ENCODE data around the gene EXOSC7. TPM values are rescaled to one million over a fixed set of nuclear protein-coding genes. Genes with fewer than 3 reads are reported as not detected.

Gene EXOSC7
- total RNA-seq, 1 donor from 2014 or later: 36.7 TPM

GRCh38 chr3:45012577-45012976, 36.5 kb downstream of the EXOSC7 start:
- no peak for DNase-seq (ENCODE audit: extremely low spot score, unreplicated experiment)
- peaks cover 69% of the 10 kb centered on the region for H3K4me1 Mint-ChIP-seq (ENCODE audit: unreplicated experiment)
- no peaks in the 10 kb centered on the region for H3K9me3 Mint-ChIP-seq (ENCODE audit: unreplicated experiment)
- TF ChIP-seq, protein P1, sequence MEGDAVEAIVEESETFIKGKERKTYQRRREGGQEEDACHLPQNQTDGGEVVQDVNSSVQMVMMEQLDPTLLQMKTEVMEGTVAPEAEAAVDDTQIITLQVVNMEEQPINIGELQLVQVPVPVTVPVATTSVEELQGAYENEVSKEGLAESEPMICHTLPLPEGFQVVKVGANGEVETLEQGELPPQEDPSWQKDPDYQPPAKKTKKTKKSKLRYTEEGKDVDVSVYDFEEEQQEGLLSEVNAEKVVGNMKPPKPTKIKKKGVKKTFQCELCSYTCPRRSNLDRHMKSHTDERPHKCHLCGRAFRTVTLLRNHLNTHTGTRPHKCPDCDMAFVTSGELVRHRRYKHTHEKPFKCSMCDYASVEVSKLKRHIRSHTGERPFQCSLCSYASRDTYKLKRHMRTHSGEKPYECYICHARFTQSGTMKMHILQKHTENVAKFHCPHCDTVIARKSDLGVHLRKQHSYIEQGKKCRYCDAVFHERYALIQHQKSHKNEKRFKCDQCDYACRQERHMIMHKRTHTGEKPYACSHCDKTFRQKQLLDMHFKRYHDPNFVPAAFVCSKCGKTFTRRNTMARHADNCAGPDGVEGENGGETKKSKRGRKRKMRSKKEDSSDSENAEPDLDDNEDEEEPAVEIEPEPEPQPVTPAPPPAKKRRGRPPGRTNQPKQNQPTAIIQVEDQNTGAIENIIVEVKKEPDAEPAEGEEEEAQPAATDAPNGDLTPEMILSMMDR (IDR thresholded peaks at IDR 0.05): no peak
- peak overlapping the region; percentile 87 for H3K27ac Mint-ChIP-seq (ENCODE audit: unreplicated experiment)
- H3K27me3 Mint-ChIP-seq (ENCODE audit: unreplicated experiment): no peaks in the 10 kb centered on the region
- H3K4me3 Mint-ChIP-seq (ENCODE audit: unreplicated experiment): peak overlapping the region; percentile 11
- H3K36me3 Mint-ChIP-seq (ENCODE audit: unreplicated experiment): peaks cover 12% of the 10 kb centered on the region

DNA sequence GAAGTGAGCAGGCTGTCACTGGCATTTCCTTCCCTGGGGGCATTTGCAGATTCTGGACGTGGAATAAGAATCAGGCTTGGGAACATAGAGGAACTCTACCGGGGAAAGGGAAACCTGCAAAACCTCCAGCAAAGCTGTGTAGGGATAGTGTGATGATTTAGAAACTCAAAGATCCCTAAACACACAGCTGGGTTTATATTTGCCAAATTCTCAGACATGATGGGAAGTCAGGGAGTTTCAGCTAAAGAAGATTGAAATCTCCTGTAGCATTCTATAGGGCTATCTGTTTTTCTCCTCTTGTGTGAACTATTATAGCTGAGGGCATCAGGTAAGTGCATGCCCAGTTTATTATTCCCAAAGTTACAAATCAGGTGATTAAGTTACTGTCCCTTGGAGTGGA, 40.9 kb downstream of the EXOSC7 start:
- TF ChIP-seq, protein P1 (IDR thresholded peaks at IDR 0.05): no peak
- Mint-ChIP-seq H3K4me1 (ENCODE audit: unreplicated experiment) (peaks cover 68% of the 10 kb centered on the region), H3K27me3 (ENCODE audit: unreplicated experiment) (no peaks in the 10 kb centered on the region), H3K4me3 (ENCODE audit: unreplicated experiment) (peak overlapping the region; percentile 23), H3K9me3 (ENCODE audit: unreplicated experiment) (no peaks in the 10 kb centered on the region), H3K36me3 (ENCODE audit: unreplicated experiment) (peaks cover 8% of the 10 kb centered on the region), H3K27ac (ENCODE audit: unreplicated experiment) (peak overlapping the region; percentile 86)
- DNase-seq (ENCODE audit: extremely low spot score, unreplicated experiment): no peak

- Mint-ChIP-seq H3K27ac (ENCODE audit: unreplicated experiment) (peak overlapping the region; percentile 86), H3K36me3 (ENCODE audit: unreplicated experiment) (peaks cover 5% of the 10 kb centered on the region), H3K9me3 (ENCODE audit: unreplicated experiment) (no peaks in the 10 kb centered on the region), H3K4me3 (ENCODE audit: unreplicated experiment) (peak overlapping the region; percentile 18), H3K4me1 (ENCODE audit: unreplicated experiment) (peaks cover 64% of the 10 kb centered on the region), H3K27me3 (ENCODE audit: unreplicated experiment) (no peaks in the 10 kb centered on the region)
- TF ChIP-seq, protein P1 (IDR thresholded peaks at IDR 0.05): no peak
- no peak for DNase-seq (ENCODE audit: extremely low spot score, unreplicated experiment)
These were observed 41.8 kb downstream of the EXOSC7 start for GRCh38 chr3:45017821-45018220.

- Mint-ChIP-seq H3K4me3 (ENCODE audit: unreplicated experiment) (no peak overlapping the region), H3K27me3 (ENCODE audit: unreplicated experiment) (no peaks in the 10 kb centered on the region), H3K4me1 (ENCODE audit: unreplicated experiment) (peaks cover 68% of the 10 kb centered on the region), H3K9me3 (ENCODE audit: unreplicated experiment) (no peaks in the 10 kb centered on the region), H3K36me3 (ENCODE audit: unreplicated experiment) (peaks cover 2% of the 10 kb centered on the region), H3K27ac (ENCODE audit: unreplicated experiment) (peak overlapping the region; percentile 32)
- no peak for DNase-seq (ENCODE audit: extremely low spot score, unreplicated experiment)
- TF ChIP-seq, protein P1 (IDR thresholded peaks at IDR 0.05): no peak
These were observed 44.5 kb downstream of the EXOSC7 start for GRCh38 chr3:45020534-45020933.

DNA sequence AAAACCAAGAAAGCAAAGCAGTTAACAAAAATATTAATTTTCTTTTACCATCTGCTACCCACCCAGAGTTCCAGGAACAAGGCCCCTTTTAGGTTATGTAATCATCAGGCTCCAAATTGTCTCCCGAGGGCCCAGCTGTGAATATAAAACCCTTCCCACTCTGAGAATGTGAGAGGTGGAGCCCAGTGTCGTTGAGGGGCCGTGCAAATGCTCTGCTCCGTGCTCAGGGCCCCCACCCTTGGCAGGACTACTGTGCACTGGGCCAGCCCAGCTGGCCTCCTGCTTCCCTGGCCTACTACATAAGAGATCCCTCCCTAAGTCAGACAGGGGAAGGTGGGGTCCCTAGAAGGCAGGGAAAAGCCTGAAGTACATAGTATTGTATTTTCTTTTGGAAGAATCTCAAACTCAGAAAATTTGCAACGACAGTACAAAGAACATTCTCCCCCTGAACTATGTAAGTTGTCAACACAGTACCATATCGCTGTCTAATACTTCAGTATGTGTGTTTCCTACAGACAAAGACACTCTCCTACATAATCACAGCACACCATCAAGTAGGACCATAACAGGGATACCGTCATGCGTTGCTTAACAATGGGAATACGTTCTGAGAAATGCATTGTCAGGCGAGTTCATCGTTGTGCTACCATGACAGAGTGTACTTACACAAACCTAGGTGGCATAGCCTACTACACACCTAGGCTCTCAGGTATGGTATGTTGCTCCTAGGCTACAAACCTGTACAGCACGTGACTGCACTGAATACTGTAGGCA, 45.7 kb downstream of the EXOSC7 start:
- H3K4me3 Mint-ChIP-seq (ENCODE audit: unreplicated experiment): no peak overlapping the region
- TF ChIP-seq, protein P1 (IDR thresholded peaks at IDR 0.05): no peak
- no peaks in the 10 kb centered on the region for H3K27me3 Mint-ChIP-seq (ENCODE audit: unreplicated experiment)
- peaks cover 73% of the 10 kb centered on the region for H3K4me1 Mint-ChIP-seq (ENCODE audit: unreplicated experiment)
- H3K9me3 Mint-ChIP-seq (ENCODE audit: unreplicated experiment): no peaks in the 10 kb centered on the region
- peaks cover 2% of the 10 kb centered on the region for H3K36me3 Mint-ChIP-seq (ENCODE audit: unreplicated experiment)
- DNase-seq (ENCODE audit: extremely low spot score, unreplicated experiment): no peak
- peak overlapping the region; percentile 68 for H3K27ac Mint-ChIP-seq (ENCODE audit: unreplicated experiment)
